Gastroesophageal sphincter (tissue), 3 donors: Measurements from ENCODE around the gene CDK5R2.

Experiments used
- CTCF ChIP-seq, 4 experiments: fragments of 200-600 bp in 2 of 4; fragments of 450-650 bp in 2 of 4; sonication (generic) in 1 of 4; IDR thresholded peaks; one replicate each; pipeline ENCODE4 v1.5.1; 2017 to 2019; ENCODE audit warnings: antibody characterized with exemption in 4 of 4, mild to moderate bottlenecking in 2 of 4, moderate library complexity in 2 of 4
- POLR2A ChIP-seq, 2 donors: fragments of 450-650 bp; IDR thresholded peaks; one replicate each; pipeline ENCODE4 v1.6.1; 2017; ENCODE audit warnings: antibody characterized with exemption in 2 of 2, mild to moderate bottlenecking in 2 of 2, moderate library complexity in 1 of 2

- no peak for TF ChIP-seq CTCF (IDR thresholded peaks at IDR 0.05)
- TF ChIP-seq POLR2A (IDR thresholded peaks at IDR 0.05) = no peak
Measured at GRCh38 chr2:218980735-218981389, 21.4 kb downstream of the CDK5R2 start.
